Stimulated activated CD8-positive, alpha-beta memory T cell treated with anti-CD3 and anti-CD28 coated beads, Interleukin-2, amount 100 ng/mL, for 48 hours (primary cell): ENCODE results near the gene ATP2B2.

Source experiments
- DNase-seq, 2 donors: peaks; one replicate each; pipeline ENCODE4 v3.0.0-alpha.2; 2020; ENCODE audit warnings: low read depth in 2 of 2

ATP2B2 gene

GRCh38 chr3:10365791-10366190 is 139.6 kb downstream of the ATP2B2 start:
- DNase-seq: no peak

- DNase-seq: no peak
Observed at GRCh38 chr3:10365316-10365715, 140.1 kb downstream of the ATP2B2 start.

- DNase-seq: no peak
Observed at GRCh38 chr3:10364806-10365205, 140.6 kb downstream of the ATP2B2 start.

- DNase-seq: no peak
Observed at GRCh38 chr3:10363935-10364334, 141.5 kb downstream of the ATP2B2 start.

GRCh38 chr3:10361375-10361774 is 144.0 kb downstream of the ATP2B2 start:
- DNase-seq: no peak

- no peak for DNase-seq
Observed at GRCh38 chr3:10360478-10360877, 144.9 kb downstream of the ATP2B2 start.

- DNase-seq: no peak
Observed at GRCh38 chr3:10359761-10360161, 145.6 kb downstream of the ATP2B2 start.

GRCh38 chr3:10358309-10358980 is 146.9 kb downstream of the ATP2B2 start:
- DNase-seq: no peak

- no peak for DNase-seq
Observed at GRCh38 chr3:10357592-10358308, 147.6 kb downstream of the ATP2B2 start.

- DNase-seq: no peak
Observed at GRCh38 chr3:10357095-10357494, 148.3 kb downstream of the ATP2B2 start.

- no peak for DNase-seq
Observed at GRCh38 chr3:10356461-10356981, 148.9 kb downstream of the ATP2B2 start.

- DNase-seq: no peak
Observed at GRCh38 chr3:10354361-10355015, 150.9 kb downstream of the ATP2B2 start.

- DNase-seq: no peak
Observed at GRCh38 chr3:10353661-10354360, 151.6 kb downstream of the ATP2B2 start.

GRCh38 chr3:10353160-10353559 is 152.2 kb downstream of the ATP2B2 start:
- no peak for DNase-seq

- no peak for DNase-seq
Observed at GRCh38 chr3:10352146-10352911, 153.1 kb downstream of the ATP2B2 start.

GRCh38 chr3:10351013-10351735 is 154.2 kb downstream of the ATP2B2 start:
- DNase-seq: no peak

- DNase-seq: no peak
Observed at GRCh38 chr3:10350324-10350985, 154.9 kb downstream of the ATP2B2 start.

- DNase-seq: no peak
Observed at GRCh38 chr3:10349801-10350200, 155.6 kb downstream of the ATP2B2 start.

- no peak for DNase-seq
Observed at GRCh38 chr3:10348404-10348721, 157.0 kb downstream of the ATP2B2 start.
